Neuron (in vitro differentiated cells): ENCODE data around the gene TIPIN.

ENCODE experiments used
- H2AFZ ChIP-seq: one replicate; pipeline ENCODE4 v1.6.1; 2013; ENCODE audit warnings: low read depth, mild to moderate bottlenecking, inconsistent platforms, low read length, moderate library complexity
- H3K27me3 ChIP-seq: one replicate; pipeline ENCODE4 v1.6.1; 2013; ENCODE audit warnings: low read length; ENCODE audit not compliant: insufficient read depth
- H3K36me3 ChIP-seq: one replicate; pipeline ENCODE4 v1.6.1; 2013; ENCODE audit warnings: low read length; ENCODE audit not compliant: insufficient read depth
- H3K4me1 ChIP-seq: one replicate; pipeline ENCODE4 v1.6.1; 2013; ENCODE audit warnings: low read length; ENCODE audit not compliant: insufficient read depth
- H3K4me3 ChIP-seq: 2 replicates; pipeline ENCODE4 v1.5.1; 2013; ENCODE audit warnings: mild to moderate bottlenecking, low read length, moderate library complexity
- H3K9me3 ChIP-seq: one replicate; pipeline ENCODE4 v1.6.1; 2013; ENCODE audit warnings: low read length

Gene TIPIN, protein sequence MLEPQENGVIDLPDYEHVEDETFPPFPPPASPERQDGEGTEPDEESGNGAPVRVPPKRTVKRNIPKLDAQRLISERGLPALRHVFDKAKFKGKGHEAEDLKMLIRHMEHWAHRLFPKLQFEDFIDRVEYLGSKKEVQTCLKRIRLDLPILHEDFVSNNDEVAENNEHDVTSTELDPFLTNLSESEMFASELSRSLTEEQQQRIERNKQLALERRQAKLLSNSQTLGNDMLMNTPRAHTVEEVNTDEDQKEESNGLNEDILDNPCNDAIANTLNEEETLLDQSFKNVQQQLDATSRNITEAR

DNA sequence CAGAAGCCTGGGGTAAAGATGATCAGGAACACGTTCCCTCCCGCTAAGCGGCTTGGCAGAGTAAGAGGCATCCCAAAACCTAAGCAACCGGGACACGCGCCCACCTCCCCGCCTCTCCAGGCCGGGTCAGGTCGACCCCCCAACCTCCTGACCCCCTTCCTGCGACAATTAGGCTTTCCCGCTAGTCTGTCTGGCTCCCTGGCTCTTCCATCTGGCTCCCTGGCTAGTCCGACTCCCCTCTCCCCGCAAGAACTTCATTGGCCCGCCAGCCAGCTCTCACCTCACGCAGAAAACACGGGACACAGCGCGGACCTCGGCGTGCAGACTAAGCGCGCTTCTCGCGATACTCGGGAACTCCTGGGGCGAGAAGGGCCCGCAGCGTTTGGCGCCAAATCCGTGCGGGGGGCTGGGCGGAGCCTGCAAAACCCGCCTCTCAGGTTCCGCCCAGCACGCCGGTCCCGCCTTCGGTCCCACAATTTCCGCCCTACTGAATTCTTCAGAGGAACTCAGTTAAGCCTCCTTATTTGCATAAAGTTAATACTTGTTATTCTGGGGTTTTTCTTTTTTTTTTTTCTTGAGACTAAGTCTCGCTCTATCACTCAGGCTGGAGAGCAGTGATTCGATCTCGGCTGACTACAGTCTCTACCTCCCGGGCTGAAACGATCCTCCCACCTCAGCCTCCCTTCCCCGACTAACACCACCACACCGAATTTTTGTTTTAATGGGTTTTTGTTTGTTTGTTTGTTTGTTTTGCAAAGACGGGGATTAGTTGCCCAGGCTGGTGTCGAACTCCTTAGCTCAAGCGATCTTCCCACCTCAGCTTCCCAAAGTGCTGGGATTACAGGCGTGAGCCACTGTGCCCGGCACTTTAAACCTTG lies at the start of gene TIPIN:
Gene TIPIN, minus strand, starts transcription at position 327 of the 878 bp plus-strand sequence. CDS start 3,738 bp downstream, outside the sequence.
- Histone ChIP-seq H2AFZ (peak within 1 kb of the TSS; percentile 74), H3K9me3 (no peaks in the 10 kb centered on the region), H3K27me3 (no peaks in the 10 kb centered on the region), H3K4me1 (peaks cover 7% of the 10 kb centered on the region), H3K36me3 (peaks cover 4% of the 10 kb centered on the region), H3K4me3 (peak within 1 kb of the TSS; percentile 62)

DNA sequence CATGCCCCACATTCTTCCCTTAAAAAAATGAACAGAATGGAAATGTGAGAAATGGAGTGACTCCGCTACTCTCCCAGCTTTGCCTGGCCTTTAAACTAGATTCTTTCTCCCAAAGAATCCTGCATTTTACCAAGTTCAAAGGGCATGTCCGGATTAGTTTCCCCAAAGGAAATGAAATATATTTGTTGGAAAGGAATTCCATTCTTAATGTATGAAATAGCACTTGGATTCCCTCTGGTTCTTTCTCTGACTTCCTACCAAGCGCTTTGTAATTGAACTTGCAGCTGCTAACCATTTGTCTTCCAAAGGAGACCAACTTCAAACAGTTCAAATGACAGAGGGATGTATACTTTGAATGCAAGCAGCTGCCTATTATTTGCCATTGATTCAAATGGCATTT lies 49.1 kb upstream of the TIPIN start:
- H3K9me3 ChIP-seq = no peaks in the 10 kb centered on the region
- no peaks in the 10 kb centered on the region for H3K36me3 ChIP-seq
- no peaks in the 10 kb centered on the region for H3K27me3 ChIP-seq
- H2AFZ ChIP-seq = no peak overlapping the region
- no peak overlapping the region for H3K4me3 ChIP-seq
- peaks cover 28% of the 10 kb centered on the region for H3K4me1 ChIP-seq

DNA sequence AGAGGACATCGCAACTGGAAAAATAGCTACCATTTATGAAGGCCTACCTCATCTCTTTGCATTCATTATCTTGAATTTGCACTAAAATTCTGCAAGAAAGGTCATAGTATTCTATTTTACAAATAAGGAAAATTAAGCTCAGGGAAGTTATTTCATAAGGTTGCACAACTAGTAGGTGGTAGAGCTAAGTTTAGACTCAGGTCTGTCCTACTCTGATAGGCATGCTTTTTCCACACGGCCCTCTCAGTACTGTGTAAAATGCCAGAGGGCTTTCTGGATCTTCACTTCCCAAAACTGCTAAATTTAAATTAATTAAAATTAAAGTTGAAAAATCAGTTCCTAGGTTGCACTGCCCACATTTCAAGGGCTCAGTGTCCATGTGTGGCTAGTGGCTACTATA lies 48.5 kb upstream of the TIPIN start:
- Histone ChIP-seq H3K36me3 (no peaks in the 10 kb centered on the region), H3K27me3 (no peaks in the 10 kb centered on the region), H3K9me3 (no peaks in the 10 kb centered on the region), H3K4me3 (no peak overlapping the region), H3K4me1 (peaks cover 28% of the 10 kb centered on the region), H2AFZ (no peak overlapping the region)

DNA sequence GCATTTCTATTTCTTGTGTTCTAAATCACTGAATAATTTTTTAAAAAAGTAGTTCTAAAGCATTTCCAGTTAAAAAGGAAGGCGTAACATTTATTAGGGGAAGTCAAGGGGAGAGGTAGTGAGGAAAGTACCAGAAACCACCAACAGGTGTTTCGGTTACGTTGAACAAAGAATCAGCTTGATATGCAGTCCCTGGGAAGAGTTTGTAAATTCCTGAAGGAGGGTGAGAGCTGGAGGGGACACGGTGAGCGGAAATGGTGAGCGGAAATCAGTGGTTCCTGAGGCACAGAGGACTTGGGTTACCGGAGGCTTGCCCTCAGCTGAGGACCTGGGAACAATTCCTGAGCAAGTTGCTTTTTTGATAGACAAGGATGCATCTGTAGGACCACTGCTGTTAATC lies 48.0 kb upstream of the TIPIN start:
- no peak overlapping the region for H3K4me3 ChIP-seq
- H3K27me3 ChIP-seq = no peaks in the 10 kb centered on the region
- H3K9me3 ChIP-seq = no peaks in the 10 kb centered on the region
- H3K4me1 ChIP-seq = peaks cover 28% of the 10 kb centered on the region
- H3K36me3 ChIP-seq = no peaks in the 10 kb centered on the region
- H2AFZ ChIP-seq = no peak overlapping the region

DNA sequence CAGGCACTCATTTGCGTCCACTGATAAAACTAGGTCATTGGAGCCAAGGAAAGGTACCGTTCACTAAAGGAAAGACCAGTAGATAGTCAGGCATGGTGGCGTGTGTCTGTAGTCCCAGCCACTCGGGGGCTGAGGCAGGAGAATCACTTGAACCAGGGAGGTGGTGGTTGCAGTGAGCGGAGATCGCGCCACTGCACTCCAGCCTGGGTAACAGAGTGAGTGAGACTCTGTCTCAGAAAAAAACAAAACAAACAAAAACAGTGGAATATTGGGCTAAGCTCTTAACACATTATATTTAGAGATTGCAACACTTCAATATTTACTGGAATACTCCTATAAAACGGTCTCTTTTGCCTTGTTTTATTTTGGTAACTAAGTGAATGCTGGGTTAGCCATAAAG lies 47.6 kb upstream of the TIPIN start:
- H3K4me3 ChIP-seq = no peak overlapping the region
- H2AFZ ChIP-seq = no peak overlapping the region
- no peaks in the 10 kb centered on the region for H3K27me3 ChIP-seq
- H3K4me1 ChIP-seq = peaks cover 25% of the 10 kb centered on the region
- no peaks in the 10 kb centered on the region for H3K9me3 ChIP-seq
- no peaks in the 10 kb centered on the region for H3K36me3 ChIP-seq

DNA sequence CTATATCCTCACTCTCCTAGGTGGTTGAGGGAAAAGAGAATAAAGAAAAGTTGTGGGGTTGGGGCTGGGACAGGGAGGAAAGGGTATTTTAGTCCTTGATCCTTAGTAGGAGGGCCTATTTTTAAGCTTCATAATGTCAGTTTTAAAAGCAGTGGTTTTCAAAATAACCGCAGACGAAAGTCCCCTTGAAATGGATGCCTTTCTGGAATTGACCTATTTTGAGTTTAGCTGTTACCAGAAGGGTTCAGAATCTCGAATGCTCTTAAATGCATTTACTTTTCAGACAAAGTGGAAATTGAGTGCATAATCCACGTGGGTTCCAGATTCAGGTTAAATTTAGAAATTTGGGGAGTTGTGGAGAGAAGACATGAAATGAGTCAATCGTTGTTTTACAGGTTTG lies 46.8 kb upstream of the TIPIN start:
- no peaks in the 10 kb centered on the region for H3K9me3 ChIP-seq
- no peaks in the 10 kb centered on the region for H3K36me3 ChIP-seq
- H3K4me3 ChIP-seq = no peak overlapping the region
- peaks cover 24% of the 10 kb centered on the region for H3K4me1 ChIP-seq
- H2AFZ ChIP-seq = no peak overlapping the region
- H3K27me3 ChIP-seq = no peaks in the 10 kb centered on the region

DNA sequence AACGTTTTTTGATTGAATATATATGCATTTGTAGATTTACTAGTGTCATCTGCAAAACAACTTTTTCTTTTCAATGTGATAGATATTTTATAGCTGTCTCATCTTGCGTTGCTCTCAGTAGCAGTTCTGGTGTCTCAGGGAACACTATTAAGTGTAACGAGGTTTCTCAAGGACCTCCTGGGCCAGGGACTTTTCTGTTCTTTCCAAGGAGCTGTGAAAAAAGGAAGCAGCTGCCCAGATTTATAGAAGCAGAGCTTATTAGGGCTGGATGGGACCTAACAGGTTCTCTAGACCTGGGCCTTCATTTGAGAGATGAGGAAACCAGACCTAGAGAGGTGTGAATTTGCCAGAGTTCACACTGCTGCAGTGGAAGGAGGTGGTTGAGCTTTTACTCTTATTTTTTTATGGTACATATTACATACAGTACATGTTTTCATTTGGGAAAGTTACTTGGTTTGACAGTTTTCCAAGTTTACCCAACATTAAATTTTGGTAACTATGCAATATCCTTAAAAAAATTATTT lies 46.3 kb upstream of the TIPIN start:
- H3K4me3 ChIP-seq = no peak overlapping the region
- no peaks in the 10 kb centered on the region for H3K9me3 ChIP-seq
- no peak overlapping the region for H2AFZ ChIP-seq
- no peaks in the 10 kb centered on the region for H3K27me3 ChIP-seq
- H3K36me3 ChIP-seq = no peaks in the 10 kb centered on the region
- H3K4me1 ChIP-seq = peaks cover 24% of the 10 kb centered on the region

DNA sequence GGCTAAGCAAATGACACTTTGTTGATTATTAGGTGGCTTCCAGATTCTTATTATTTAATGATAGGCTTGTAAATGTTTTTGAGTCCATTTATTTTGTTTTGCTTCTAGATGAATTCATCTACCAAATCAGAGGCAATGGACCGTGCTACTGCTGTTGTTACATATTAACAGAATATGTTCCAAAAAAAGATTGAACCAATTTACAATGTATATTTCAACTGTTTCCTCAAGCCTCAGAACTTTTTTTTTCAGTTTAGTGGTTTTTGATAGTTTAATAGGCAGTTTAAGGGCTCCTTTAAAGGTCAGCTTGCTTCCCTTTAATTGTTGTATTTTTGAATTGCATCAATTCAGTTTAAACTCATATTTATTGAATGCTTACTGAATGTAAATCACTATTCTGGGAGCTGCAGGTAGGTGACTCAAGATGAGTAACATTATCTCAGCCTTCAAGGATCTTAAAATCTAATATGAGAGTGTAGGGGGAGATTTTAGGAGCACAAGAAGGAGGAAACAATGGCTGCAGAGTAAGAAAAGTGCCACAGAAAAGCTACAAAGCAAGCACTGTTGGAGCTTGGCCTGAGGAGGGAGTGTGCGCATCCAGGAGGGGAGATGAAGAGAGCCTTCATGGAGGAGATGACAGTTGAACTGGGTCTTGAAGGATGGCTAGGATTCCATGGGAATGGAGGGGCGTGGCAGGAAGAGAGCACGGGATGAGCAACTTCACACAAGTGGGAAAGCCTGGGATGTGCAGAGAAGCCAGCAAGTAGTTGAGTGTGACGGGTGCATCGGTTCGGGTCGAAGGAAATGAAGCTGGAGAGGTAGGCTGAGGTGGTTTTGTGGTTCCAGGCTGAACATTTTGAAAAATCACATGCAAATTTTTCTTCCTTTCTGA lies 44.9 kb upstream of the TIPIN start:
- Histone ChIP-seq H3K36me3 (no peaks in the 10 kb centered on the region), H3K9me3 (no peaks in the 10 kb centered on the region), H3K27me3 (no peaks in the 10 kb centered on the region), H3K4me3 (no peak overlapping the region), H2AFZ (no peak overlapping the region), H3K4me1 (peaks cover 22% of the 10 kb centered on the region)

DNA sequence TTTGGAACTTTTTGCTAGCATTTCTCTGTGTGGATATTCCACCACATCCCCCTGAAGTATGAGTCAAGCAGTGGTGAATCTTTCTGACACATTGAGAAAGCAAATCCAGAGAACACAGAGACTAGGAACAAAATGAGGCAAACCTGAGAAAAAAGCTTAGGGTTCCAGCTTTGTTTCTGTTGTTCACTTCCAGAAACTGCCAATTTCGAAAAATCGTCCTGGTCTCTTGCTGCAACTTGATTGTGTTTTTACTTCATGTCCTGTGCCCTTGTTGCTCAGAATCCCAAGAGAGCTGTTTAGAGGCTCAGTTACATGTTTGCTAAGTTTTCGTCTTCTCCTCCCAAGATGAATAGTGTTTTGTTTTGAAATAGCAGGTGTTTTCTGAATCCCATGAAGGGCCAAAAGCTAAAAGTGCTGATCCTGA lies 43.9 kb upstream of the TIPIN start:
- Histone ChIP-seq H2AFZ (no peak overlapping the region), H3K4me1 (peaks cover 12% of the 10 kb centered on the region)

DNA sequence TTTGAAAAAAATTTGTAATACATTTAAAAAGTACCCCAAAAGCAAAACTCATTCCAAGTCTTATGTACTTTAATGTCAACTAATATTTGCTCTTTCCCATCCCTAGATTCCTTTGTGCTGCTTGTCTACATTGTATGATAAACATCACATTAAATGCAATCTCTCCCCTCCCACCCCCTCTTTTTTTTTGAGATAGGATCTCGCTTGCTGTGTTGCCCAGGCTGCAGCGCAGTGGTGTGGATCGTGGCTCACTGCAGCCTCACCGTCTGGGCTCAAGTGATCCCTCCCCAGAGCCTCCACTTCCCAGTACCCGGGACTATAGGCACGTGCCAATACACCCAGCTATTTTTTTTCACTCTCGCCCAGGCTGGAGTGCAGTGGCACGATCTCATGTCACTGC lies 42.8 kb upstream of the TIPIN start:
- Histone ChIP-seq H3K4me3 (no peak overlapping the region), H3K36me3 (peaks cover 2% of the 10 kb centered on the region)

More for the DNA sequence above, 43.9 kb upstream of the TIPIN start:
- Histone ChIP-seq H3K9me3 (no peaks in the 10 kb centered on the region), H3K27me3 (no peaks in the 10 kb centered on the region), H3K4me3 (no peak overlapping the region), H3K36me3 (no peaks in the 10 kb centered on the region)

DNA sequence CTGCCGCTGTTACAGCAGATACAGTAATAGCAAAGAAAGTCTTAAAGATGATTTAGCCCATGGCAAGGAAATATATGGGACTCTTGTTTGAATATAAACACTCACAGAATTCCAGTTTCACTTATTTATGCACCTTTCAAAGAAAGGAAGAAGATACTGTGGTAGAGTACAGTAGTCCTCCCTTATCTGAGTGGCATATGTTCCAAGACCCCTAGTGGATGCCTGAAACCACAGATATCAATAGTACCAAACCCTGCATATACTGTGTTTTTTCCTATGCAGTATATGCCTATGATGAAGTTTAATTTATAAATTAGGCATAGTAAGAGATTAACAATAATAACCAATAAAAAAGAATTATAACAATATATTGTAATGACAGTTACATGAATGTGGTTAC lies 38.4 kb upstream of the TIPIN start:
- Histone ChIP-seq H3K4me3 (no peak overlapping the region), H2AFZ (no peak overlapping the region), H3K9me3 (no peaks in the 10 kb centered on the region), H3K27me3 (no peaks in the 10 kb centered on the region), H3K36me3 (peaks cover 2% of the 10 kb centered on the region), H3K4me1 (no peaks in the 10 kb centered on the region)

More for the DNA sequence above, 42.8 kb upstream of the TIPIN start:
- peaks cover 3% of the 10 kb centered on the region for H3K4me1 ChIP-seq
- H2AFZ ChIP-seq = no peak overlapping the region
- no peaks in the 10 kb centered on the region for H3K27me3 ChIP-seq
- H3K9me3 ChIP-seq = no peaks in the 10 kb centered on the region

DNA sequence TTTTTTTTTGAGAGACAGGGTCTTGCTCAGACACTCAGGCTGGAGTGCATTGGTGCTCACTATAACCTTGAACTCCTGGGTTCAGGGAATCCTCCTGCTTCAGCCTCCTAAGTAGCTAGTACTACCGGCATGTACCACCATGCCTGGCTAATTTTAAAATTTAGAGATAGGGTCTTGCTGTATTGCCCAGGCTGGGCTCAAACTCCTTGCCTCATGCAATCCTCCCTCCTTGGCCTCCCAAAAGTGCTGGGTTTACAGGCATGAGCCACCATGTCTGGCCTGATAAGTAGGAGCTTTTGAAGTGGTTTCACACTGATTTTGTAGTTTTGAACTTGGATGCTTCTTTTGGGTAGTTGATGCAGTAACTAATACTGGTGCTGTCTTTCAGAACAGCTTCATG lies 38.0 kb upstream of the TIPIN start:
- H3K36me3 ChIP-seq = peaks cover 2% of the 10 kb centered on the region
- no peaks in the 10 kb centered on the region for H3K4me1 ChIP-seq
- no peaks in the 10 kb centered on the region for H3K9me3 ChIP-seq
- no peak overlapping the region for H2AFZ ChIP-seq
- no peaks in the 10 kb centered on the region for H3K27me3 ChIP-seq
- no peak overlapping the region for H3K4me3 ChIP-seq
